Sigmoid colon (tissue), 4 donors: Measurements from ENCODE around the gene TGM6.

Experiments used
- CTCF ChIP-seq, 4 experiments: fragments of 450-650 bp in 3 of 4; fragments of 200-600 bp in 1 of 4; IDR thresholded peaks; one replicate each; pipeline ENCODE4 v1.5.1; 2016 to 2019; ENCODE audit warnings: antibody characterized with exemption in 4 of 4, mild to moderate bottlenecking in 3 of 4, moderate library complexity in 2 of 4
- EP300 ChIP-seq, 4 donors: sonication (generic); formaldehyde crosslinking; IDR thresholded peaks; one replicate each; pipeline ENCODE4 v1.6.1; 2017; ENCODE audit warnings: antibody characterized with exemption in 4 of 4
- POLR2A ChIP-seq, 2 donors: fragments of 450-650 bp; IDR thresholded peaks; one replicate each; pipeline ENCODE4 v1.6.1; 2016; ENCODE audit warnings: antibody characterized with exemption in 2 of 2, mild to moderate bottlenecking in 2 of 2, moderate library complexity in 2 of 2
- POLR2AphosphoS5 ChIP-seq, 4 donors: sonication (generic); formaldehyde crosslinking; IDR thresholded peaks; one replicate each; pipeline ENCODE4 v1.6.1; 2017; ENCODE audit warnings: antibody characterized with exemption in 4 of 4

GRCh38 chr20:2361035-2361593 lies 19.6 kb upstream of the TGM6 start:
- TF ChIP-seq EP300 (IDR thresholded peaks at IDR 0.05) (no peak), CTCF (IDR thresholded peaks at IDR 0.05) (no peak), POLR2A (IDR thresholded peaks at IDR 0.05) (no peak), POLR2AphosphoS5 (IDR thresholded peaks at IDR 0.05) (no peak)
